ENCODE data around the gene SYK. TPM values are rescaled to one million over a fixed set of nuclear protein-coding genes. Genes with fewer than 3 reads are reported as not detected.

The SYK gene
- total and polyA plus RNA-seq, 2 of the 4 experiments (the other 2 are of a cell fraction): not detected

GRCh38 chr9:90909225-90909624 lies 107.6 kb downstream of the SYK start:
- Histone ChIP-seq H2BK5ac (ENCODE audit: low read depth, low read length, poor library complexity, severe bottlenecking) (no peak overlapping the region), H3K9me3 (ENCODE audit: control insufficient read depth, insufficient read depth, low read length) (no peaks in the 10 kb centered on the region; the same call in 1 of the 2 replicates), H3K18ac (ENCODE audit: low read depth, low read length) (no peak overlapping the region), H3K23ac (ENCODE audit: low read depth, low read length) (no peak overlapping the region), H3K4me2 (ENCODE audit: low read depth, low read length) (no peak overlapping the region), H3K9me1 (ENCODE audit: insufficient read depth, low read length) (no peaks in the 10 kb centered on the region), H3K4ac (ENCODE audit: low read depth, low read length) (no peak overlapping the region), H3K9ac (ENCODE audit: low read depth, low read length) (no peak overlapping the region), H4K20me1 (ENCODE audit: insufficient read depth, low read length) (no peaks in the 10 kb centered on the region), H3K14ac (replicated peaks; ENCODE audit: low read depth, low read length) (no peak overlapping the region), H3K4me3 (ENCODE audit: insufficient read depth, low read depth, low read length) (no peak overlapping the region), H4K8ac (ENCODE audit: low read depth in 2 of 2, low read length in 2 of 2) (no peak overlapping the region), H2AK9ac (replicated peaks; ENCODE audit: low read depth, low read length, poor library complexity) (no peak overlapping the region), H3K27me3 (ENCODE audit: control insufficient read depth, insufficient read depth, low read length) (no peaks in the 10 kb centered on the region; the same call in 1 of the 2 replicates), H4K5ac (ENCODE audit: low read depth, low read length) (no peak overlapping the region), H3K56ac (ENCODE audit: extremely low read depth, insufficient read depth, low read length) (no peak overlapping the region), H3K36me3 (ENCODE audit: control insufficient read depth, insufficient read depth, low read length) (no peaks in the 10 kb centered on the region), H2AFZ (replicated peaks; ENCODE audit: low read length, poor library complexity) (no peak overlapping the region), H3K4me1 (ENCODE audit: control insufficient read depth, insufficient read depth, low read length) (peaks cover 2% of the 10 kb centered on the region; the same call in 1 of the 2 replicates), H2BK15ac (ENCODE audit: low read depth, low read length) (no peak overlapping the region), H3K27ac (ENCODE audit: insufficient read depth, low read length) (no peak overlapping the region), H3K79me1 (ENCODE audit: low read depth in 1 of 2, low read length in 2 of 2) (no peaks in the 10 kb centered on the region), H2BK120ac (ENCODE audit: low read depth, low read length) (no peak overlapping the region), H2BK20ac (ENCODE audit: low read depth, low read length) (no peak overlapping the region), H2AK5ac (ENCODE audit: low read depth, low read length) (no peak overlapping the region), H4K91ac (ENCODE audit: insufficient read depth, low read depth, low read length) (no peak overlapping the region)
- ATAC-seq (ENCODE audit: low read depth) (no peak), DNase-seq (no peak)
- ChIA-PET POLR2A (ENCODE audit: unreplicated experiment) (no interaction called here), CTCF (no interaction called here)
- TF ChIP-seq SMC3 (IDR thresholded peaks at IDR 0.05; ENCODE audit: low read depth, low read length) (no peak), ELK1 (IDR thresholded peaks at IDR 0.05; ENCODE audit: borderline replicate concordance, low read depth, low read length) (no peak), FOS (IDR thresholded peaks at IDR 0.05; ENCODE audit: low read depth, low read length) (no peak), CTCF (conservative IDR thresholded peaks at IDR 0.05; ENCODE audit: low read depth, low read length) (no peak), RAD21 (IDR thresholded peaks at IDR 0.05; ENCODE audit: low read length) (no peak), MAFK (IDR thresholded peaks at IDR 0.05; ENCODE audit: low read depth, low read length) (no peak), MXI1 (IDR thresholded peaks at IDR 0.05; ENCODE audit: borderline replicate concordance, low read depth, low read length) (no peak), MAZ (IDR thresholded peaks at IDR 0.05; ENCODE audit: borderline replicate concordance, low read depth, low read length) (no peak), POLR2A (IDR thresholded peaks at IDR 0.05; ENCODE audit: low read depth, low read length) (no peak), CEBPB (IDR thresholded peaks at IDR 0.05; ENCODE audit: low read depth, low read length) (no peak), CHD1 (IDR thresholded peaks at IDR 0.05; ENCODE audit: low read depth, low read length) (no peak), RFX5 (IDR thresholded peaks at IDR 0.05; ENCODE audit: low read depth, low read length) (no peak)
- no CpG with 5 or more reads among the region's 4 CpGs for WGBS, 2 experiments (ENCODE audit: extremely low coverage in 2 of 2, insufficient read length in 1 of 2)
- dilution Hi-C loops (cut with HindIII; ENCODE audit: low sequenced_read_pairs, unreplicated experiment): no loop called here
- in situ Hi-C loops (cut with MboI; ENCODE audit: low sequenced_read_pairs): no loop called here
- intact Hi-C loops (cut with micrococcal nuclease): no loop called here
- BruUV-seq (replicated peaks): no TSS peak
